Superior temporal gyrus (tissue), 1 donor: Measurements from ENCODE around the gene RASL10B.
A peak's percentile ranks its signal among the peaks of the same experiment; 100 is the strongest.
"Not testable (repeated sequence)": the region's sequence is repeated elsewhere in the genome, so short reads cannot be mapped to it uniquely, and the experiment has no call there.

Experiments used
- DNase-seq: peaks from one replicate; pipeline ENCODE4 v3.0.0-alpha.2; 2016; ENCODE audit errors: extremely low spot score

RASL10B gene, protein sequence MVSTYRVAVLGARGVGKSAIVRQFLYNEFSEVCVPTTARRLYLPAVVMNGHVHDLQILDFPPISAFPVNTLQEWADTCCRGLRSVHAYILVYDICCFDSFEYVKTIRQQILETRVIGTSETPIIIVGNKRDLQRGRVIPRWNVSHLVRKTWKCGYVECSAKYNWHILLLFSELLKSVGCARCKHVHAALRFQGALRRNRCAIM

DNA sequence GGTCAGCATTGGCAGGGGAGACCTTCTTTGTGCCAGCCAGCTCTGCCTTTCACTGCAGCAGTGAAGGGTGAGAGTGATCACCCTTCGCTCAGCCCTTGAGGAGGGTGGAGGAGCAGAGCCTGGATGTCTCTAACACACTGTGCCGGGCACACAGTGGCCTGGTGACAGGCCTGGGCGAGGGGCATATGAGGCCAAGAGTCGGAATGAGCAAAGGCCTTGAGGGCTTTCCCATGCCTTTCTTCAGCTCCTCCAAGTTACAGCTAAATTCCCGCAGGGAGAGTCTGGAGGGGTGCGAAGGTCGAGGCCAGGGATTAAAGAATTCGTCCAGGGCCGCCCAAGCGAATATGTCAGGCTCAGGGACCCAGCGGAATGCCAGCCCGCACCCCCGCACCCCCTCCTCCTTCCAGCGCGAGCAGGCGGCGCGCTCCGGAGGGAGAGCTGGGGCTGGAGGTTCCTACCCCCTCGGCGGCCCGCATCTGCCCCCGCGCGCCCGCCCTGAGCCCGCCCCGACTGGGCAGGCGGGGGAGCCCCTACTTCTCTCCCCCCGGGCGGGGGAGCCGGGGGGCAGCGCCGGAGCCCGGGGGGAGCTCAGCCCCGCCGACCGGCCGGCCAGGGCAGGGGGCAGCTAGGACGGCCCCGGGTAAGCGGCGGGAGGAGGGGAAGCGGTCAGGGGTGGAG lies at the start of gene RASL10B:
TSS of gene RASL10B (plus strand) at position 401 of the 678 bp plus-strand sequence. CDS start 3,546 bp downstream, outside the sequence.
- peak; percentile 42 for DNase-seq

DNA sequence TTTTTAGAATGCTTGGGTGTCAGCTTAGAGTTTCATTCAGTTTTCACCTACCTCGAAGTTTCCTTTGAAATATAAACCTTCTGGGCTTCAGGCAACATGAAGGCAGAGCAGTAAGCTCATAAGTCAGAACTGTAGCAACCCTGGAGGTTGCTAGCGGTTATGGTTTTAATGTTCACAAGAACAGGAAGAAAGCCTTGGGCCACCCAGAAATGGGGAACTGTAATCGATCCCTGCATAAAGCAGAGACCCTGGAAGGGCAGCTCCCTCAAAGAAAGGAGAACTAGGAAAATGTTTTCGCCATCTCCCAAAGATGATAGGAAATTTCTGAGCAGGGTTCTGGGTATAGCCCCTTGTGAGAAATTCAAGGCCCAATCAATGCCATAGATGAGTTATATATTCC lies 47.8 kb upstream of the RASL10B start:
- no peak for DNase-seq

DNA sequence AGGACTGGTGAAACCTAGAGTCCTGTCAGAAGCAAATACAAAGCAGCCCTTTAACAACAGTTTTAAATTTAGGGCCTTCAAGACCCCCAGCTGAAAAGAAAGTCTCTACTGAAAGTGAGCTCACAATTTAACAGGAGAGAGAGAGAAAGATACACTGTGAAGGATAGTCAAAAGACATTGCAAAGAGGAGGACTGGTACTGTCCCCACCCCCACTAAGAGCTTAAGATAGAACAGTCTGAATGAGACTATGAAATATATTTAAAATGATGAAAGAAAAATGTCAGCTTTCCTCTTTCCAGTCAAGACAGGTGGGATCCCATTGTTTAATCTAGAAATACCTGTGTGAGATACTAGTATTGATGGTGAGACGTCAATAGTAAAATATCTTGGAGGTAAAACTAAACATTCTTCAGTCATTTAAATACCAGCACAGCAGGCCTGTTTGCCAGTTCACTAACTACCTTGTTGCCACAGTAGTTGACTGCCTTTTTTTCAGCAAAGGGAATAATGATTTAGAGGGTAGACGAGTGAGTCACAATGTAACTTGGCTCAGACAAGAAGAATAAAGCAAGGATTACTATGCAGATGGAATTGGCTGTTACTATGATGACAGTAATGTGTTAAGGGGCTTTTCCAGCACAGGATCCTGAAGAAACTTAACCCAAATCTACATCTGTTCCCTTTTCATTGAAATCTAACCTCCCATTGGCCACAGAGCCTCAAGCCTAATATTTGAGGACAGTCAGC lies 47.2 kb upstream of the RASL10B start:
- DNase-seq = no peak

DNA sequence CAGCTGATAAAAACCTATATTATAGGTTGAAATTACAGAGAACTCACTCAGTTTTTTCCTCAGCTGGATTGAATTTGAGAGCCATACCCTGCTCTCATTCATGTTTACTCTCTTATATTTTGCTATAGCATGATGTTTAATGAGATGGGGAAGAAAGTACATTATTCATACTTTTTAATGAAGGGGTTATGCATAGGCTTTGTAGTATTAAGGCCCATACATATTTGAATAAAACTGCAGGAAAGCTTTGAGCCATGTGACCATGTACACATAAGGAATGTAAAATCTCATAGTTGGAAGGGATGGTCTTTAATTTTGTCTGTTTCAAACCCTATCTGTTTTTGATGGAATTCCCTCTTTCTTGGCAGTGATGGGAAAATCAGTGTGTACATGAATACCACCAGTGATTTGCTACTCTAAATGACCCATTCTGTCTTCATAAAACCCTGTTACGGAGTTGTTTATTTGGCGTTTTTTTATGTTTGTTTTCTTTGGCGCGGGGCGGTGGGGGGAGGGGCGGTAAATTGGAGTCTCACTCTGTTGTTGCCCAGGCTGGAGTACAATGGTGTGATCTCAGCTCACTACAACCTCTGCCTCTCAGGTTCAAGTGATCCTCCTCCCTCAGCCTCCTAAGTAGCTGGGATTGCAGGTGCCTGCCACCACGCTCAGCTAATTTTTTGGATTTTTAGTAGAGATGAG lies 38.8 kb upstream of the RASL10B start:
- DNase-seq = no peak

DNA sequence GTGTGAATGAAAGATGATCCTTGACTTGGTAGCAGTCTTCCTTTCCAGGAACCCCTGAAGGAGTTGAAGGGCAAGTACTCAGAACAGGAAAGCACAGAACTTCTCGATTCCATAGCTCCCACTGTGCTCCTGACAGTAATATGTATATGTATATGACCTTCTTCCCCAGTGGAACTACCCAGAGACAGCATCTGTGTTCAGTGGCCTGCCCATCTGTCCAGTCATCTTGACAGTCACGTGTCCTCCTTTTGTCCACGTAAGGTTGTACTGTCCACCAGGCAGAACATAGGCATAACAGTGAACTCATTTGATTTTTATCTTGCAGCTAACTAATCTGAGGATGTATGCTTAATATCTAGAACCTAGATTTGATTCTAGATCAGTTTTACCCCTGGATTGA lies 37.8 kb upstream of the RASL10B start:
- DNase-seq = no peak

DNA sequence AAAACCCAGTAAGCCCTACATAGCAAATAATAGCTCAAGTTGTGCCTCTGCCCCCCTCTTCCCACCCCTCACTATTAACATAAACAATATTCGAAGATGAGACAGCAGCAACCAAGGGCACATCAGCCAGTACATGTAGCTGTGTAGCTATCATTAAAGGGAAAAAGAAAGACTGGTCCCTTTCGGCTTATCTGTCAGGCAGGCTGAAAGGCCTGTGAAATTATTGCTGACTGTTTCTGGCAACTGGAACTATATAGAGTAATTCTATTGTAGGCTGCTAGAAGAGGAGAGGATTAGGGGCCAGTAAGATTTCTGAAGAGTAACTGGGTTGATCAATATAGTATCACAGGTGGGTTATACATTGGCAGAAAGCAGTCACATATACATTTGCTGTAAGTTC lies 36.5 kb upstream of the RASL10B start:
- no peak for DNase-seq

DNA sequence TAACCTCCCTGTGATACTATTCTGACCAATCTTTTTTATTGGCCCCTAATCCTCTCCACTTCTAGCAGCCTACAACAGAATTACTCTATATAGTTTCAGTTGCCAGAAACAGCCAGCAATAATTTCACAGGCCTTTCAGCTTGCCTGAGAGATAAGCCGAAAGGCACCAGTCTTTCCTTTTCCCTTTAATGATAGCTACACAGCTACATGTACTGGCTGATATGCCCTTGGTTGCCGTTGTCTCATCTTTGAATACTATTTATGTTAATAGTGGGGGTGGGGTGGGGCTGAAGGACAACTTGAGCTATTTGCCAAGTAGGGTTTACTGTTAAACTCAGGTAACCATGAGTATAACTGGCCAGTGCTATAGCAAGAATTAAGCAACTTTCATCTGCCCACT lies 35.8 kb upstream of the RASL10B start:
- no peak for DNase-seq

DNA sequence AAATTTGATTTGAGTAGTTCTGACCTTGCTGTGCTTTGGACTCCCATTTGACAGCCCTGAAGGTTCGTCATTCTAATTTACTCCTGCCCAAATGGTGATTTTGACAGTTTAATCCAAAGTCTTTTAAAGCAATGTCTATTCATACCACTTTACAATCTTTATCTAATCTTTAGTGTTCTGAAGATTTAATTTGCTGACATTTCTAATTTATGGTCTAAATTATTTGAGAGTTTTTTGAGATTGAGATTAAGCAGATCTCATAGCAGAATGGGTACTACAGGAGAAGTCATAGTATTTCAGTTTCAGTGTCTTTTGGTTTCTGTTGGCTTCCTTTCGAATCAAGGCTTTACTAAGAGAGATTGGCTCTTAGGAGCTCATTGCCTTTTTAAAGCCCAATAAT lies 32.6 kb upstream of the RASL10B start:
- no peak for DNase-seq

DNA sequence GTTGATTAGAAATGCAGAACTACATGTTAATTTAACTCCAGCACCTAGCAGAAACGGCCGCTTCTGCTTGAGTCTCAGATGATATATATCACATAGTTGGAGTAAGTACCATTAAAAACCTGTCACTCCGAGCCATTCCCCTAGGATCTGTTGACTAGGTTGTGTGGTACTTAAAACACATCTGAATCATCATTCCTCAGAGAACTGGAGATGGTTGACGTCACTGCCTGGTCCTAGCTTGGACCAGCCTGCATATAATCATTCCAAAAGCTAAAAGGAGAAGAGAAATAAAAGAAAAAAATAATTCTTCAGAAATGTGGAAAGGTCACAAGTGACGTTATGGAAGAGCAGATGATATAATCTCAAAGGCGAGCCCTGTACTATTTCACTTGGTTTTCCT lies 31.3 kb upstream of the RASL10B start:
- no peak for DNase-seq

DNA sequence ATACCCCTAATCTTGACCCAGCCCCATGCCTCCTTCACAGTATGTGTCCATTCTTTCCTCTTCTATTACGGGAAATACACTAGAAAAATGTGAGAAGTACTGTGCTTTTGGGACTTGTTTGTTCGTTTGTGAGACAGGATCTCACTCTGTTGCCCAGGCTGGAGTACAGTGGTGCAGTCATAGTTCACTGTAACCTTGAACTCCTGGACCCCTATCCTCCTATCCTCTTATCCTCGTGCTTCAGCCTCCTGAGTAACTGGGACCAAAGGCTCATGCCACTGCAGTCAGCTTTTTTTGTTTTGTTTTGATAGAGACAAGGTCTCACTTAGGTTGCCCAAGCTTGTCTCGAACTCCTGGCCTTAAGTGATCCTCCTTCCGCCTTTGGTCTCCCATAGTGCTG lies 29.9 kb upstream of the RASL10B start:
- DNase-seq = no peak

DNA sequence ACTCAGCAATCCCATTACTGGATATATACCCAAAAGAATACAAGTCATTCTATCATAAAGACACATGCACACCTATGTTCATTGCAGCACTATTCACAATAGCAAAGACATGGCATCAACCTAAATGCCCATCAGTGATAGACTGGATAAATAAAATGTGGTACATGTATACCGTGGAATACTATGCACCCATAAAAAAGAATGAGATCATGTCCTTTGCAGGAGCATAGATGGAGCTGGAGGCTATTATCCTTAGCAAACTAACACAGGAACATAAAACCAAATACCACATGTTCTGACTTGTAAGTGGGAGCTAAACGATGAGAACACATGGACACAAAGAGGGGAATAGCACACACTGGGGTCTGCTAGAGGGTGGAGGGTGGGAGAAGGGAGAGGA lies 28.1 kb upstream of the RASL10B start:
- not testable (repeated sequence) for DNase-seq

DNA sequence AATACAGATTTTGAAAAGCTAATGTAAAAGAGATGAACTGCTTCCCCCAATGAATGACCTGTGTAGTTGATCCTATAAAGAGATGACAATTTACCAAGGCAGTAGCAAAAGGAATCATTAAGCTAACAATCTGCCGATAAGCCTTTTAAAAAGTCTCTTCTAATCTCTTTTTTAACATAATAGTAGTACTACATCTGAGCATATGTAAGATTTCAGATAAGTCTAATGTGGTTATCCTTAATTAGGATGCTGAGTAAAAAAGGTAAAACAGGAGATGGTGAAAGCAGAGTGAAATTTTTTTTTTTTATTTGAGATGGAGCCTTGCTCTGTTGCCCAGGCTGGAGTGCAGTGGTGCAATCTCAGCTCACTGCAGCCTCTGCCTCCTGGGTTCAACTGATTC lies 26.2 kb upstream of the RASL10B start:
- no peak for DNase-seq

DNA sequence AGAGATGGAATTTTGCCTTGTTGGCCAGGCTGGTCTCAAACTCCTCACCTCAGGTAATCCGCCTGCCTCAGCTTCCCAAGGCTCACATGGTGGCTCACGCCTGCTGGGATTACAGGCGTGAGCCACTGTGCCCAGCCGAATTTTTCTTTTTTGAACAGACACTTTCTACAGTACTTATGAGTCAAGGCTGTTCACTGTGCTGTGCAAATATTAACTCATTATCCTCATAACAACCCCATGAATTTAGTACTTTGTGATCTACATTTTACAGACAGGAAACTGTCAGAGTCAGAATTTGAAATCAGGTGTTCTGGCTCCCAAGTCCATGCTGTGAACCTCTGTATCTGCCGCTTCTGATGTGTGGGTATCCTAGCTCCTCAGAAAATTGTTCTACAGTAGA lies 25.7 kb upstream of the RASL10B start:
- no peak for DNase-seq

DNA sequence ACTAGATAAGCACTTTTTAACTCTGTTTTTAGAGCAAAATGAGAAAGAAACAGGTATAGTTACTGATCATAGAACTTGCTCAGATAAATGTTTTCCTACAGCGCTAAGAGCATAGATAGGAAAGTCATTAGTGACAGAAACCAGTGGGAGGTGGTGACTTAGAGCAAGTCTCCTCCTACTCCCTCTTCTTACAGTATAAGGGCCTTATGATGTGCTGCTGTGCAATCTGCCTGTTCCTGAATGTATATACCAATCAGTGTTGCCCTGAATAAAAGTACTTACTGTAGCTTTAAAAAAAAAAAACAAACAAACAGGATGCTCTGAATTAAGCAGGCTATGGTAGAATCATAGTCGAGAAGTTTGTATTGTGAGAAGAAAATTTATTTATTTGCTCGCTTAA lies 23.3 kb upstream of the RASL10B start:
- DNase-seq = no peak

DNA sequence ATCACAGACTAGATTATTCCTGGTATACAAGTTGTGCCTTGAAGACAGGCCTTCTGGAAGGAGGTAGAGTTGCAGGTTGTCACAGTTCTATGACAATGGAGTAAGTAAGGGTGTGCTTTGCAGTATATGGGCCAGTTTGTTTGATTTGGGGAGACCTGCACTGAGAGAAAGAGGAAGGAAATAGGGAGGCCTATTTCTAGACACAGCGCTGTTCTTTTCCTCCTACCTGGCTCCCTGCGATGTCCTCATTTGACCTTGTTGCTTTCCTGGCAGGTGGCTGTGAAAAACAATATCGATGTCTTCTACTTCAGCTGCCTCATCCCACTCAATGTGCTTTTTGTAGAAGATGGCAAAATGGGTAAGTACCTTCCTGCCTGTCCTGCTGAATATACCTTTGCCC lies 22.5 kb upstream of the RASL10B start:
- DNase-seq = no peak

DNA sequence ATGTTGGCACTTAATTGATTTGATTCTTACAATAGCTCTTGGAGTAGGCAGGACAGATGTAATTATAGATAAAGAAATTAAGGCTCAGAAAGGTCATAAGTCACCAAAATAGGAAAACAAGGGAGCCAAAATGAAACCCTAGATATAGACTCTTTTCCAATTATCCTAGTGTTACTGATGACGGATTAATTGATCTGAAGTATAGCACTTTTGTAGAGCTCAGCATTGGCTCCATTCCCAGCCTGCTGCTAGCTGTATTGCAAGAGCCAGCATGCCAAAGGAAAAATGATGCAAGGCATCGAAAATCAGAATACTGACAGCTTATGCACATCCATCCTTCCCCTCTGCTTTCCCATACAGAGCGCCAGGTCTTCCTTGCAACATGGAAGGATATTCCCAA lies 21.6 kb upstream of the RASL10B start:
- no peak for DNase-seq

DNA sequence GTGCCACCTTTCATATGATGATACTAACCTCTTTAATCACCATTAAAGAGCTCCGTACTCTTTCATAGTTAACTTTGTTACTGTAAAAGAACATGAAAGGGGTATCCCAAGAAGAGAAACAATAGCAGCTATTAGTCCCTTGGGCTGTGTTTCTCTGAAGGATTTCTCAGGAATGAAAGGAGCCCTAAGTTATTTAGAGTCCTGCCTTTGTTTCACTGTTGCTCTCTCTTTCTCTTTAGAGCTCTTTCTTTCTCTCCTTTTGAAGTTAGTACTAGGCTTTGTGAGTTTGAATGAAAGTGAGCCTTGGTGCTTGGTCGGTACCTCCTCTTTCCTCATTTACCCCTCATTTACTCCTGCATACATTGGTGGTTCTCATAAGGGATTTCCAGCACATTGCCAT lies 20.5 kb upstream of the RASL10B start:
- no peak for DNase-seq

DNA sequence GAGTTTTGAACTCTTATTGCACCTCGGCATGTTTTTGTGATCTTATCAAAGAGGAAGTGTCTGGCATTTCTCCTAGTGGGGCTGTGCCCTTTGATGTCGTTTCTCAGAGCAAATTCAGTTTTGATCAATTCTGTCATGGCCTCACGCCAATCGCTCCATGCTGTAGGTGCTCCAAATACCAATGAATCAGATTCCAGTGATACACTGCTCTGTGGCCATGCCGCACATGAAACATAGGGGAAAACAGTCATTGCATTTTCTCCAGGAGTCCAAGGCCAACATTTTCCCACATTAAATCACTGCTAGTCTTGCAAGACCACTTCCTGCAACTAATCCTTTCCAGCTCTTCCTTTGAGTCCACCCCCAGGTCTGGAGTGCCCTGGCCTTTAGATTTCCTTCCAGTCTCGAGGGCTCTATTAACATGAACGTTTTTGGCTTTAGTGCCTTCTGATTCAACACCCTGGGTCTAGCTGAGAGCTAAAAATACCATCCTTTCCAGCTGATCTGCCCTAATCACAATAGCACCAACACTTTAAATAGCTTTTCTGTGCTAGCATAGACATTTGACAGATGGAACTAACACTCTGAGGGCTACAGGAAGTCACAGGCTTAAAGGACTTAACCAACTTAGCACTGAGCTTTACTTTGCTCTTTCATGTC lies 18.2 kb upstream of the RASL10B start:
- DNase-seq = no peak

DNA sequence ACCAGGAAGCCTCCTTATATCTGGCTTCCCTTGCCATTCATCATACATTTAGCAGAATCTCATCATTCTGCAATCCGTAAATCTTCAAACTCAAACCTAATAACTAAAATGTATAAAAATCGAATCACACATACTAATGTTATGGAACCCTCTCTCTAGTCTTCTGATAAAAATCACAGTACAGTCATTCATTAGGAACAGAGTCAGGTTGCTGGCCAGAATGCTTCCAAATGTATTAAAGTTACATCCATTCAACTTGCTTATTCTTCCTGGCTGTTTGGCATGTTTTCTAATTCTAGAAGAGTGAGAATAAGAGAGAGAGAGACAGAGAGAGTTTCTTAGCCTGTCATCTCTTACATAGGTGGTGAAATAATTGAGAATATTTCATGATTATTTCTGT lies 16.5 kb upstream of the RASL10B start:
- no peak for DNase-seq

DNA sequence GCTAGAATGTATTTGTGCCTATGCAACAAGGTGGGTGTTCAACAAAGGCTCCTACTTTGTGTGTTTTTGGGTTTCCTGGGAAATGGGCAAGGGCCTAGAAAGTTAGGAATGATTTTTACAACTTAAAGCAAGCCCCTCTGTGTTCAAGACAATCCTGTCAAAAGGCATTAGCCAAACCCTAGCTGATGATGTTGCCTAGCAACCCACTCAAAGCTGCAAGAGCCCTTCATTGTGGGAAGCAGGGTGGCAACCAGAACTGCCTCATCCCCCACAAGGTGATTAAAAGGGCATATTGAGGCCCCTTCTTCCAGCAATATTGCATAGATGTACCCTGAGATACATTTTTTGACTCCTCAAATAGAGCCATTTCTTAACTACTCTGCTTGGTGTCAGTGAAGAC lies 16.0 kb upstream of the RASL10B start:
- DNase-seq = no peak

DNA sequence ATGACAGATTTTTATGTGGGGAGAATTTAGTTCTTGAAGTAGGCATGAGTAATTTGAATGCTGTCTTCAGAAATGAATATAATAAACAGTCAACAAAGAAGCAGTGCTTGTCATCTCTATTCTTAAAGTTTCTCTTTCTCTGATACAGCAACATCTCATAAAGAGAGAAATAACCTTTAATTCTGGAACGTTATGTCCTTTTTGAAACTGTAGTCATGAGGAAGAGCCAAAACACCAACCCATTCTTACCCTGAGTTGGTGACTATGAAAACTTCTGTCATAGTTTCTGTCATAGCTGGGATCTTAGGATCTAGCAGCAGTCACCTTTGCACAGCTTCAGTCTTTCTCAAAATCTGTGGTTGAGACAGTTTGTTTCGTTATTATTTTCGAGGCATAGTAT lies 15.3 kb upstream of the RASL10B start:
- DNase-seq = no peak

DNA sequence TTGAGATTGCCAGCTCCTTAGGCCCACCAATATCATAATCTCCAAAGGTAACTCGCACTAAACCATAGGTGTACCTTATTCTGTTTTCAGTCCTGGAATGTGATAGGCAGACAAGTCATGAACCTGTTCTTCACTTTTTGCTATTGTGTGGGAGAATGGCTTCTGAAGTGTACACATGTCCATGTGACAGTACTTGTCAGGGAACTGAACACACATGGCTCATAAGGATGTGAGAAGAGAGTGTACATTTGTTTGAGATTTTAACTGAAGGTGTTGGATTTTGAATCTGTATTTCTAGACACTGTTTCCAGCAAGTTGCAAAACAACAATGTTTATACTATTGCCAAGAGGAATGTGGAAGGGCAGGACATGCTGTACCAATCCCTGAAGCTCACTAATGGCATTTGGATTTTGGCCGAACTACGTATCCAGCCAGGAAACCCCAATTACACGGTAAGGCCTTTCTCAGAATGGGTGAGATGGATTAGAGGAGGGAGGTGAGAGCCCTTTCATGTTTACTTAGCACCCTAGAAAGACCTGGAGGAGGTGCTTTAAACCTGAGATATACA lies 14.5 kb upstream of the RASL10B start:
- DNase-seq = no peak
